Progenitor cell of endocrine pancreas (in vitro differentiated cells): Measurements from ENCODE around the gene ABHD12B. TPM values are rescaled to one million over a fixed set of nuclear protein-coding genes. Genes with fewer than 3 reads are reported as not detected.
A peak's percentile ranks its signal among the peaks of the same experiment; 100 is the strongest.

Source experiments
- DNase-seq: peaks from one replicate; pipeline ENCODE4 v3.0.0; 2021; ENCODE audit warnings: low spot score; ENCODE audit not compliant: unreplicated experiment
- H3K27ac Mint-ChIP-seq: 2 replicates; pipeline ENCODE4 v1.8.0; 2021; ENCODE audit warnings: mild to moderate bottlenecking, moderate library complexity, mixed read lengths
- H3K27me3 Mint-ChIP-seq: 2 replicates; pipeline ENCODE4 v1.8.0; 2021; ENCODE audit warnings: mixed read lengths
- H3K36me3 Mint-ChIP-seq: 2 replicates; pipeline ENCODE4 v1.8.0; 2022; ENCODE audit warnings: mixed read lengths; ENCODE audit not compliant: insufficient read depth
- H3K4me1 Mint-ChIP-seq: 2 replicates; pipeline ENCODE4 v1.8.0; 2021; ENCODE audit warnings: low read depth, mixed read lengths
- H3K4me3 Mint-ChIP-seq: 2 replicates; pipeline ENCODE4 v1.8.0; 2021; ENCODE audit warnings: low read depth, mild to moderate bottlenecking, moderate library complexity, mixed read lengths
- H3K9me3 Mint-ChIP-seq: 2 replicates; pipeline ENCODE4 v1.8.0; 2021; ENCODE audit warnings: low read depth, mixed read lengths
- CTCF ChIP-seq: fragments of 200-600 bp; sonication (generic); IDR thresholded peaks from one replicate; pipeline ENCODE4 v1.5.0; 2021; ENCODE audit warnings: antibody characterized with exemption, mild to moderate bottlenecking; ENCODE audit not compliant: unreplicated experiment
- total RNA-seq: library from RNA; stranded (reverse); gene quantifications from 2 replicates; pipeline ENCODE4 v1.2.1, GENCODE V29; 2021

Gene ABHD12B
- total RNA-seq, 1 donor from 2014 or later: not detected

- Mint-ChIP-seq H3K27ac (no peak overlapping the region), H3K27me3 (peaks cover 90% of the 10 kb centered on the region), H3K36me3 (peaks cover 5% of the 10 kb centered on the region), H3K4me3 (no peak overlapping the region), H3K9me3 (no peaks in the 10 kb centered on the region), H3K4me1 (peaks cover 28% of the 10 kb centered on the region)
- DNase-seq: no peak
- TF ChIP-seq CTCF: no peak
Observed at GRCh38 chr14:50825307-50825706, 46.5 kb upstream of the ABHD12B start.

GRCh38 chr14:50826681-50827080 is 45.2 kb upstream of the ABHD12B start:
- Mint-ChIP-seq H3K9me3 (no peaks in the 10 kb centered on the region), H3K4me1 (peaks cover 21% of the 10 kb centered on the region), H3K4me3 (no peak overlapping the region), H3K27me3 (peaks cover 85% of the 10 kb centered on the region), H3K27ac (no peak overlapping the region), H3K36me3 (peaks cover 5% of the 10 kb centered on the region)
- DNase-seq: no peak
- no peak for TF ChIP-seq CTCF

- DNase-seq: no peak
- Mint-ChIP-seq H3K9me3 (no peaks in the 10 kb centered on the region), H3K4me1 (peaks cover 24% of the 10 kb centered on the region), H3K4me3 (no peak overlapping the region), H3K36me3 (peaks cover 5% of the 10 kb centered on the region), H3K27ac (no peak overlapping the region), H3K27me3 (peaks cover 82% of the 10 kb centered on the region)
- TF ChIP-seq CTCF: no peak
Observed at GRCh38 chr14:50828721-50829488, 42.9 kb upstream of the ABHD12B start.

- Mint-ChIP-seq H3K27ac (peak overlapping the region; percentile 11), H3K9me3 (no peaks in the 10 kb centered on the region), H3K27me3 (peaks cover 82% of the 10 kb centered on the region), H3K4me1 (peaks cover 23% of the 10 kb centered on the region), H3K36me3 (peaks cover 5% of the 10 kb centered on the region), H3K4me3 (peak overlapping the region; percentile 73)
- DNase-seq: no peak
- no peak for TF ChIP-seq CTCF
Observed at GRCh38 chr14:50829489-50830043, 42.3 kb upstream of the ABHD12B start.

- no peak for TF ChIP-seq CTCF
- peak overlapping the region; percentile 11 for H3K27ac Mint-ChIP-seq
Observed at GRCh38 chr14:50830044-50830931, 41.6 kb upstream of the ABHD12B start.

More at GRCh38 chr14:50830044-50830931, 41.6 kb upstream of the ABHD12B start:
- peak overlapping the region; percentile 73 for H3K4me3 Mint-ChIP-seq
- no peaks in the 10 kb centered on the region for H3K9me3 Mint-ChIP-seq
- peak; percentile 25 for DNase-seq
- peaks cover 82% of the 10 kb centered on the region for H3K27me3 Mint-ChIP-seq
- H3K36me3 Mint-ChIP-seq: peaks cover 5% of the 10 kb centered on the region
- H3K4me1 Mint-ChIP-seq: peaks cover 23% of the 10 kb centered on the region
